DMS 273 (cell line): Measurements from ENCODE around the gene APBB2.
"Not testable (repeated sequence)": the region's sequence is repeated elsewhere in the genome, so short reads cannot be mapped to it uniquely, and the experiment has no call there.

Experiments
- DNase-seq: peaks from one replicate; lab custom pipeline; 2025; ENCODE audit not compliant: unreplicated experiment; lab: John Stamatoyannopoulos, UW

APBB2 gene

DNA sequence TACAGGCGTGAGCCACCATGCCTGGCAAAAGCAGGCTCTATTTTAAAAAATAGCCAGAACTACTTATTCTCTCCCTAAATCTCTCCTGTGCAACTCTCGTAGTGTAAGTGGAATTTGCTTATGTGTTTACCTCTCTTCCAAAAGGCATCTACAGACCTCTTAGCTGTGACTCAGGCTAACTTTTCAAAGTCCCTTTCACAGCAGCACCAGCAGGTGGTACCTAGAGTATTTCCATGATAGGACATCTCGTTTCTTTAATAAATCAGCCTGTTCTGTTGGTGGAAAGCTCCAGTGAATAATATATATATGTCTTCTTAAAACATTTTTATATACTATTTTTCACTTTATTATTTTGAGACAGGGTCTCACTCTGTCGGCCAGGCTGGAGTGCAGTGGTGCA is 375.6 kb downstream of the APBB2 start:
- DNase-seq, result no peak

- peak; percentile 66 for DNase-seq
Observed at GRCh38 chr4:40837094-40837870, 377.1 kb downstream of the APBB2 start.

DNA sequence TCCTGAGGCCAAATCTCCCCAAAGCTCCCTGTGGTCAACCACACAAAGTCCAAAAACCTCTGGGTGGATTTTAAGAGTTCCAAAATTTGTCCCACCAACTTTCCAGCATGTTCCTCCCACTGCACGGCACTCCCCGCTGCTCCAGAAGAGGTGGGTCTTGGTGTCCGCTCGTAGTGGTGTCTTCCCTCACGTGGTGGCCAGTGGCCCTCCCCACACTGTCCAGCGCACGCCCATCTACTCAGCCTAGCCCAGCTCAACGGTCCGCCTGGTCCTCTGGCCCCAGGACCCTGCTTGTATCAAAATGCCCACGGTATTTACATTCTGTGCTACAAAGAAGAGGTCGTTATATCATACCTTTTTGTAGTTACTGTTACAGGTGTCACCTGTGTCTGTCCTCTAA is 381.1 kb downstream of the APBB2 start:
- DNase-seq, result no peak

GRCh38 chr4:40832175-40832574 is 382.2 kb downstream of the APBB2 start:
- DNase-seq, result no peak

DNA sequence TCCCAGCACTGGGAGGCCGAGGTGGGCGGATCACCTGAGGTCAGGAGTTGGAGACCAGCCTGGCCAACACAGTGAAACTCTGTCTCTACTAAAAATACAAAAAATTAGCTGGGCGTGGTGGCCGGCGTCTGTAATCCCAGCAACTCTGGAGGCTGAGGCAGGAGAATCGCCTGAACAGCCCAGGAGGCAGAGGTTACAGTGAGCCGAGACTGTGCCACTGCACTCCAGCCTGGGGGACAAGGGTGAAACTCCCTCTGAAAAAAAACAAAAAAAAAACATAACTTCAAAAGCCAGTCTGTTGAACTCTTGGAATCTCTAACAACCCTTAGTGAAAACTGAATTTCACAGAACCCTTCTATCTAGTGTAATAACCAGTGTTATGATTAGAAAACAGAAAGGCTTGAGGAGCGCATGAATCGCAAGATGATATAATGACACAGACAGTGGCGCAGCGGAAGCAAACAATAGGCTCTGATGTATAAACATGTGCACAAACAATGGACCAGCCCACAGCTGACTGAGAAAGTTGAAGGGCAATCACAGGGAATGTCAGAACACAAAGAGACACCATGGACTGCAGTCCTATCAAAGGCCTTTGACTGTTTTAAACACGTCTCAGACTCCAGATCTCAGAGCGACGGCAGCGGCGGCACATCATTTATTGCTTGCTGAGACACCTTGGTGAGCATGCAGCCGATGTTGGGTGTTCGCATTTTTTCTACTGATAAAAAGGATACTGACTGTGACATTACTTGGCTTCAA is 383.0 kb downstream of the APBB2 start:
- DNase-seq, result no peak

GRCh38 chr4:40829586-40829985 is 384.8 kb downstream of the APBB2 start:
- no peak for DNase-seq

GRCh38 chr4:40828661-40829060 is 385.7 kb downstream of the APBB2 start:
- no peak for DNase-seq

DNA sequence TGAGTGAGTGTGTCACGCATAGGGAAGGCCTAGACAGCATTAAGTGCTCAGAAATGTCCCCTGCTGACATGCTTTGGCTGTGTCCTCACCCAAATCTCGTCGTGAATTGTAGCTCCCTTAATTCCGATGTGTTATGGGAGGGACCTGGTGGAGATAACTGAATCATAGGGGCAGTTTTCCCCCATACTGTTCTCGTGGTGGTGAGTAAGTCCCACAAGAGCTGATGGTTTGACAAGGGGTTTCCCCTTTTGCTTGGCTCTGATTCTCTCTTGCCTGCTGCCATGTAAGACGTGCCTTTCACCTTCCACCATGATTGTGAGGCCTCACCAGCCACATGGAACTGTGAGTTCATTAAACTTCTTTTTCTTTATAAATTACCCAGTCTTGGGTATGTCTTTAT is 386.6 kb downstream of the APBB2 start:
- no peak for DNase-seq

DNA sequence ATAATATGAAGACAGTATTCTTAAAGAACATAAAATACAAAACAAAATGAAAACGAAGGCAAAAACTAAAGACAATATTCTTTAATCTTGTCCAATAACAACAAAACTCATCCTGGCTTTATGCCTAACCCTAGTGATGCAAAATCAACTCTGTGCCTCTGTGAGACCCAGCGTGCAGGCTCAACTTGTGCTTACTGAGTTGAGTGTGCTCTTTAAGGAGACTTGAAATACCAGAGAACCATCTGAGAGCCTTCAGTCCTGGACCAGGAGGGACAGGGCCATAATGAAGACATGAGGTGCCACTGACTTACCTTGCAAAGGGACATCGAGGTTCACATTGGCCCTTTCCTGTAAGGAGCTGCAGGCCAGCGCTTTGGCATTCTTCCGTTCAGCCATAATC is 387.5 kb downstream of the APBB2 start:
- no peak for DNase-seq

GRCh38 chr4:40825014-40825838 is 389.1 kb downstream of the APBB2 start:
- DNase-seq, result no peak

GRCh38 chr4:40822420-40823166 is 391.7 kb downstream of the APBB2 start:
- no peak for DNase-seq

GRCh38 chr4:40820101-40820500 is 394.2 kb downstream of the APBB2 start:
- DNase-seq, result no peak

DNA sequence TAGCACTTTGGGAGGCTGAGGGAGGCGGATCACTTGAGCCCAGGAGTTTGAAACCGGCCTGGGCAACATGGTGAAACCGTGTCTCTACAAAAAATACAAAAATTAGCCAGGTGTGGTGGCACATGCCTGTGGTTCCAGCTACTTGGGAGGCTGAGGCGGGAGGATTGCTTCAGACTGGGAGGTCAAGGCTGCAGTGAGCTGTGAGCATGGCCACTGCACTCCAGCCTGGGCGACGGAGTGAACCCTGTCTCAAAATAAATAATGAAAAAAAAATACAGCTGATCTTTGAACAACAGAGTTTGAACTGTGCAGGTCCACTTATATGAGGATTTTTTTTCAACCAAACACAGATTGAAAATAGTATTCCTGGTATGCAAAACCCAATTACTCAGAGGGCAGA is 397.2 kb downstream of the APBB2 start:
- not testable (repeated sequence) for DNase-seq

DNA sequence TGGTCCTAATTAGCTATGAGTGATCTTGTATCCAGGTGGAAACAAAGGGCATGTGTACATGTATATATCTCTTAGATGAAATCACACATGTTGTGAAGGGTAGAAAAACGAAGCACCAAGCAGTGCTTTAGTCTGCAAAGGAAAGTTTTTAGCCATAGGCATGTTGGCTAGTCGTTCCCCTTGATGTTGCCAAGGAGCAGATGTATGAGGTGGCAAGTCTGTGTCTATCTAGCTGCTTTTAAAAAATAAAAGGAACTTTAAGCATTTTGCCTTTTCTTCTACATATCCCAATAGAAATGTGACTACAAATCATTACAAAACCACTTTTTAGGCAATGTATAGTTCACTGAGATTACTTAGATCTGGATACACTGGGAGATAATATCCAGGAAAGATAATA is 401.5 kb downstream of the APBB2 start:
- DNase-seq, result no peak

GRCh38 chr4:40812386-40812785 is 402.0 kb downstream of the APBB2 start:
- no peak for DNase-seq

- no peak for DNase-seq
Observed at GRCh38 chr4:40811956-40812355, 402.4 kb downstream of the APBB2 start.

DNA sequence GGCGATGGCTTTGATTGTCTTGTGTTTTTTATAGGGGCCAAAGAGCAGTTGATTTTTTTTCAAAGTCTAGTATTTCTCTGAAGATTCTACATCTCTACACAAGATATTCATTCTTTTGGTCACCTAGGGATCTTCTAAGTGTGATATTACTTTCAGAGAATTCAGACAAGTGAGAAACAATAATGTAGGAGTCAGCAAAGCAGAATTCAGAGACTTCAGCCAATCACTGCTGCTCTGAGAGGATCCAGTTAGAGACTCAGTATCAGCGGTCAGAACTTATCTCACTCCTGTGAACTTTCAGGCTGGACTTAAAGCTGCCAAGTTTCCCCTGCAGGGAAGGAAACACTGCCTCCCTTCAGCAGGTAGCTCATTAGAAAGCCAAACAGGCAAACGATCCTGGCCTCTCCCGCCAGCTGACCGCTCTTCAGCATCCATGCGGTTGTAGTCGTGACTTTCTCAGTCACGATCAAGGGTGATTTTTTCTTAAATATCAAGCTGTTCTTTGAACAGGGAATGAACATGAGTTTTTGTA is 405.4 kb downstream of the APBB2 start:
- no peak for DNase-seq

DNA sequence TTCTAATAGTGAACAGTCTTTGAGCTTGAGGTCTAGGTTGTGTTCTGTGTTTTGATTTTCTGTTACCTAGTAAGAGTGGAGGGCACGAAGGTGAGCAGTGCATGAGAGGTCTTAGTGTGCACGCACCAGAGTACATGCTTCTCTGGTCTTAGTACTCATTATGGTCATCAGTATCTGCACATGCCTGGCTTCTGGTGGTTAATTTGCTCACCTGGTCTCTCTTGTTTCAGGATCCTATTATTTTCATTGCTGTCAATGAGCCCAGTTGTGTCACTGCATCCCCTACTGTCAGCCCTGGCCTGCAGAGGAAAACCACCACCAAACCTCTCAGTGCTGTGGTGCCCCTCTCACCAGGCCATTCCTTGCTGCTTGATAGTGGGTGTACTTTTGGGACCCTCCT is 409.7 kb downstream of the APBB2 start:
- DNase-seq, result no peak

- DNase-seq, result no peak
Observed at GRCh38 chr4:40800064-40800463, 414.3 kb downstream of the APBB2 start.

- DNase-seq, result no peak
Observed at GRCh38 chr4:40789771-40790170, 424.6 kb downstream of the APBB2 start.

DNA sequence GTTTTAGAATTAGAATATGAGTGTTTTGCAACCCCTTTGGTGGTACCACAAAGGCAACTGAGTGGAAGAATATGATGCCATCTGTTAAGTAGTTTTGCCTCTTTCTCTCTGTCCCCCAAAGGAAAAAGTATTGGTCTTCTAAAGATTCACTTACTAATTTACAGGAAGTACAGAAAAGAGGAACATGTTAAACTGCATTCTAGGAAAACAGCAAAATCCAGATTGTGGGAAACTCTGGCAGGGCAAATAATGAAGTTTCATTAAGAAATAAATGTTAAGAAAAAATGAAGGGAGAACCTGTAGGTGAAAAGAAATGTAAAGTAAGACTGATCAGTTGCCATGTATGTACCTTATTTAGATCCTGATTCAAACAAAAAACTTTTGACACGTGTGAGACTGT is 425.3 kb downstream of the APBB2 start:
- no peak for DNase-seq
